Naive B cell (primary cell): Measurements from ENCODE around the gene SLC17A5. TPM values are rescaled to one million over a fixed set of nuclear protein-coding genes. Genes with fewer than 3 reads are reported as not detected.
A peak's percentile ranks its signal among the peaks of the same experiment; 100 is the strongest.
"Not testable (repeated sequence)": the region's sequence is repeated elsewhere in the genome, so short reads cannot be mapped to it uniquely, and the experiment has no call there.

Source experiments
- ATAC-seq, 2 donors: fragments of 150-1000 bp; cut with Tn5 transposase; 2 replicates each; pipeline ENCODE4 v1.10.0; 2021; ENCODE audit warnings: low read depth in 2 of 2, mild to moderate bottlenecking in 2 of 2, moderate library complexity in 2 of 2
- DNase-seq: peaks from one replicate; pipeline ENCODE4 v3.0.0; 2022
- H3K27ac Mint-ChIP-seq, 6 donors: one replicate each; pipeline ENCODE4 v1.8.0; 2020 to 2022; ENCODE audit warnings: mild to moderate bottlenecking in 6 of 6, mixed read lengths in 6 of 6, moderate library complexity in 5 of 6, inconsistent platforms in 2 of 6
- H3K27me3 Mint-ChIP-seq, 3 donors: one replicate each; pipeline ENCODE4 v1.8.0; 2021 to 2022; ENCODE audit warnings: mixed read lengths in 3 of 3, mild to moderate bottlenecking in 1 of 3
- H3K36me3 Mint-ChIP-seq, 2 donors: one replicate each; pipeline ENCODE4 v1.8.0; 2020 to 2022; ENCODE audit warnings: mixed read lengths in 2 of 2, inconsistent platforms in 1 of 2, mild to moderate bottlenecking in 1 of 2
- H3K4me1 Mint-ChIP-seq, 3 donors: one replicate each; pipeline ENCODE4 v1.8.0; 2020 to 2022; ENCODE audit warnings: mixed read lengths in 3 of 3, inconsistent platforms in 1 of 3, mild to moderate bottlenecking in 1 of 3, moderate library complexity in 1 of 3
- H3K4me3 Mint-ChIP-seq, 8 donors: one replicate each; pipeline ENCODE4 v1.8.0; 2020 to 2022; ENCODE audit warnings: mild to moderate bottlenecking in 8 of 8, mixed read lengths in 8 of 8, moderate library complexity in 8 of 8, inconsistent platforms in 2 of 8
- H3K9me3 Mint-ChIP-seq, 7 donors: one replicate each; pipeline ENCODE4 v1.8.0; 2020 to 2022; ENCODE audit warnings: mixed read lengths in 7 of 7, mild to moderate bottlenecking in 5 of 7, inconsistent platforms in 2 of 7, moderate library complexity in 1 of 7
- polyA plus RNA-seq, 6 donors: library from polyadenylated mRNA; unstranded; fragments of 300-500 nt; fragmentation: Illumina TruSeq; gene quantifications; one replicate each; pipeline ENCODE4 v1.2.3, GENCODE V29; 2021; ENCODE audit warnings: low read depth in 6 of 6

Gene SLC17A5
- polyA plus RNA-seq, 6 donors from 2014 or later = 0.40 to 6.0 (median 5.6) TPM

- no peak for DNase-seq
- ATAC-seq = no peak
- Mint-ChIP-seq H3K27ac (no peak overlapping the region), H3K27me3 (peaks cover 2 to 7% (median 5%) of the 10 kb centered on the region in 3 donors), H3K4me1 (peaks cover 0 to 2% (median 0%) of the 10 kb centered on the region in 3 donors), H3K36me3 (peaks cover 0 to 9% of the 10 kb centered on the region in 2 donors), H3K9me3 (peaks cover 0 to 30% (median 18%) of the 10 kb centered on the region in 7 donors), H3K4me3 (no peak overlapping the region)
These were observed 26.6 kb upstream of the SLC17A5 start for GRCh38 chr6:73680289-73680918.

DNA sequence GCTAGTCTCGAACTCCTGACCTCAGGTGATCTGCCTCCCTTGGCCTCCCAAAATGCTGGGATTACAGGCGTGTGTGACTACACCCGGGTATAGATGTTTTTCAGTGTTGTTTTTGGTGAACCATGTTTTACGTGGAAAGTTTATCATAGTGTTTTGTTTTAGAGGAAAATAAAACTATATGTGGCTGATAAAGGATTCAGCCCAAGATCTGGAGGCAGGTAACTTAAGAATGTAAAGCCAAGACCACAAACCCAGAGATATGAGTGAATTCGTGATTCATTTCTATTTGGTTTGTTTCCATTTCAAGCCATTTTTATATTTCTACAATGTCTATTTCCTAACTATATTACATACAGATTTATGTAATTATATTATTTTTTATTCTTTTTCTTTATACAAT lies 26.1 kb upstream of the SLC17A5 start:
- not testable (repeated sequence) for H3K36me3 Mint-ChIP-seq, ATAC-seq, H3K27ac Mint-ChIP-seq, H3K27me3 Mint-ChIP-seq, H3K4me3 Mint-ChIP-seq, DNase-seq, H3K4me1 Mint-ChIP-seq
- H3K9me3 Mint-ChIP-seq = peaks cover 0 to 30% (median 16%) of the 10 kb centered on the region in 7 donors

GRCh38 chr6:73679009-73679408 lies 25.2 kb upstream of the SLC17A5 start:
- Mint-ChIP-seq H3K27ac (no peak overlapping the region), H3K4me1 (peaks cover 0 to 4% (median 0%) of the 10 kb centered on the region in 3 donors), H3K9me3 (peaks cover 0 to 22% (median 13%) of the 10 kb centered on the region in 7 donors), H3K36me3 (peaks cover 0 to 9% of the 10 kb centered on the region in 2 donors), H3K4me3 (no peak overlapping the region), H3K27me3 (peaks cover 4 to 7% (median 5%) of the 10 kb centered on the region in 3 donors)
- DNase-seq (no peak), ATAC-seq (no peak)

GRCh38 chr6:73675466-73676098 lies 21.8 kb upstream of the SLC17A5 start:
- DNase-seq = peak; percentile 49
- Mint-ChIP-seq H3K4me3 (no peak overlapping the region), H3K27me3 (peaks cover 0 to 11% (median 9%) of the 10 kb centered on the region in 3 donors), H3K27ac (peak overlapping the region in 1 of 6 donors; percentile 62), H3K4me1 (peaks cover 0 to 4% (median 0%) of the 10 kb centered on the region in 3 donors), H3K9me3 (no peaks in the 10 kb centered on the region), H3K36me3 (no peaks in the 10 kb centered on the region)
- peak; percentile 58 to 73 for ATAC-seq

DNA sequence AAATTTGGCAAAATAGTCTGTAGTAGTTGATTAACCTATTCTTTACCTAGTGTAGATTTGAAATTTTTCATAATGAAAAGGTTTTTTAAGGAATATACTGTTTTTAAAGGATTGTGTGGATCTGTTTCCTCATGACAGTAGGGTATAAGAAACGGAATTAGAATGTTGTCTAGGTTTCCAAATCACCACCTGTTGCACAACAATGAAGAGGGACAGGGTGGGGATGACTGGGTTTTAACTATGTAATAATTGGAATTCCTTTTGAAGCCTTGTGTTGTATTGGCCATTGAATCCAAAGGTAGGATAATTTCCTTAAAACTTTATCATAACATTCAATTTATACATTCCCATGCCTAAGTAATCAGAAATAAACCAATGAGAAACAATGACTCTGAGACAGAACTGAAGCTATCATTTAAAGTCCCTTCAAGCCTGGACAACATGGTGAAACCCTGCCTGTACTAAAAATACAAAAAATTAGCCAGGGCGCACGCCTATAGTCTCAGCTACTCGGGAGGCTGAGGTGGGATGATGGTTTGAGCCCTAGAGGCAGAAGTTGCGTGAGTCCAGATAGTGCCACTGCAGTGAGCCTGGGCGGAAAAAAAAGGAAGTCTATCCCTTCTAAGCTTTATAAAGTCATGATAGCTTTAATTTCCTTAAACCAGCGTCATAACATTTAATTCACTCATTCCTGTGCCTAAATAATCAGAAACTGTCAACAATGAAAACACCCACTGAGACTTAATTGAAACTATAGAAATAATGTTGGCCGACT lies 18.3 kb upstream of the SLC17A5 start:
- DNase-seq (no peak), ATAC-seq (no peak)
- Mint-ChIP-seq H3K36me3 (no peaks in the 10 kb centered on the region), H3K27ac (no peak overlapping the region), H3K4me1 (peaks cover 0 to 4% (median 0%) of the 10 kb centered on the region in 3 donors), H3K9me3 (no peaks in the 10 kb centered on the region), H3K27me3 (peaks cover 7 to 17% (median 16%) of the 10 kb centered on the region in 3 donors), H3K4me3 (no peak overlapping the region)

DNA sequence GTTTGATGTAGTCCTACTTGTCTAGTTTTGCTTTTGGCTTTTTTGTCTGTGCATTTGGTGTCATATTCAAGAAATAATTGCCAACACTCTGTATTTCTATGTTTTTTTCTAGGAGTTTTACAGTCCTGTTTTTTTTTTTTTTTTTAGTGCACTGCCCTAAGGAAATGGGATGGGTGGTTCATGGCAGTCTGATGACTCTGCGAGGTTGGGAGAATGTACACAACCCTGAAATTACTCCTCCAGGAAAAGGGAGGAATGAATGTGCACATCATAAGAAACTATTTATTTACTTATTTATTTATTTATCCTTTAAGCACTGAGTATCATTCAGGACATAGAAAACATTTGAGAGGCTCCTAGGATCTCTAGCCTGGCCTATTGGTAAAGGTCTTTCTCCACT lies 15.2 kb upstream of the SLC17A5 start:
- peaks cover 12 to 27% (median 19%) of the 10 kb centered on the region in 3 donors for H3K27me3 Mint-ChIP-seq
- no peak overlapping the region for H3K4me3 Mint-ChIP-seq
- ATAC-seq (no peak), DNase-seq (no peak)
- H3K4me1 Mint-ChIP-seq = no peaks in the 10 kb centered on the region
- no peaks in the 10 kb centered on the region for H3K9me3 Mint-ChIP-seq
- no peak overlapping the region for H3K27ac Mint-ChIP-seq
- H3K36me3 Mint-ChIP-seq = no peaks in the 10 kb centered on the region

GRCh38 chr6:73667798-73668197 lies 14.0 kb upstream of the SLC17A5 start:
- Mint-ChIP-seq H3K4me1 (no peaks in the 10 kb centered on the region), H3K27ac (no peak overlapping the region), H3K9me3 (no peaks in the 10 kb centered on the region), H3K27me3 (peaks cover 12 to 27% (median 19%) of the 10 kb centered on the region in 3 donors), H3K36me3 (no peaks in the 10 kb centered on the region), H3K4me3 (no peak overlapping the region)
- DNase-seq (no peak), ATAC-seq (no peak)

- no peak overlapping the region for H3K27ac Mint-ChIP-seq
These were observed 12.6 kb upstream of the SLC17A5 start for GRCh38 chr6:73666393-73666792.

DNA sequence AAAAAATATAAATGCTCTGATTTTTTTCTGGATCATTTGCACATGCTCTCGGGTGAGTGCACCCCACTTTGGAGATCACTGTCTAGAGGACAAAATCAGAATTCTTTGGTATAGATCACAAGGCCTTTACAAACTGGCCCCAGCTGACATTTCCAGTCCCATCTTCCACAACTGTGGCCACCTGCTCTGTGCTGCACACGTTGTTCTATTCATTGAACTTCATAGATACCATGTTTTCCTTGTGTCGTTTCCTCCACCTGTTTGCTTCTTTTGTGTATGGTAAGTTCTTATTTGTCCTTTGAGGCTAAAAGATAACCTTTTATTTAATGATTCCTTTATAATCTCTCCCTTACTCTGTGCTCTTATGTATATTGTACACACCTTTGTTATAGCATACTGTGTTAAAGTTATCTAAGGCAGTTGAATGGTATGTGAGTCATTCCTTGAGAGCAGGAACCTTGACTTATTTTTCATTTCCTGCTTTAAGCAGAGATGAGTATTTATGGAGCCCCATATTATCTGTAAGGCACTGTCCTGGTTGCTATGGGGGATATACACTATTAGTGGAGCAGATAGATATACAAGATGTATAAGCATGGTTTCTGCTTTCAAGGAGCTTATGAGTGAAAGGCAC lies 12.0 kb upstream of the SLC17A5 start:
- Mint-ChIP-seq H3K36me3 (no peaks in the 10 kb centered on the region), H3K4me3 (no peak overlapping the region), H3K27me3 (peaks cover 10 to 27% (median 12%) of the 10 kb centered on the region in 3 donors), H3K9me3 (no peaks in the 10 kb centered on the region), H3K27ac (no peak overlapping the region), H3K4me1 (no peaks in the 10 kb centered on the region)
- ATAC-seq = no peak
- no peak for DNase-seq

More at GRCh38 chr6:73666393-73666792, 12.6 kb upstream of the SLC17A5 start:
- Mint-ChIP-seq H3K4me1 (no peaks in the 10 kb centered on the region), H3K4me3 (no peak overlapping the region), H3K9me3 (no peaks in the 10 kb centered on the region), H3K36me3 (no peaks in the 10 kb centered on the region), H3K27me3 (peaks cover 12 to 27% (median 16%) of the 10 kb centered on the region in 3 donors)
- ATAC-seq (no peak), DNase-seq (no peak)

GRCh38 chr6:73664701-73665100 lies 10.9 kb upstream of the SLC17A5 start:
- Mint-ChIP-seq H3K9me3 (no peaks in the 10 kb centered on the region), H3K4me3 (no peak overlapping the region), H3K4me1 (no peaks in the 10 kb centered on the region), H3K27me3 (peaks cover 0 to 21% (median 8%) of the 10 kb centered on the region in 3 donors), H3K27ac (no peak overlapping the region), H3K36me3 (no peaks in the 10 kb centered on the region)
- ATAC-seq (no peak), DNase-seq (no peak)

DNA sequence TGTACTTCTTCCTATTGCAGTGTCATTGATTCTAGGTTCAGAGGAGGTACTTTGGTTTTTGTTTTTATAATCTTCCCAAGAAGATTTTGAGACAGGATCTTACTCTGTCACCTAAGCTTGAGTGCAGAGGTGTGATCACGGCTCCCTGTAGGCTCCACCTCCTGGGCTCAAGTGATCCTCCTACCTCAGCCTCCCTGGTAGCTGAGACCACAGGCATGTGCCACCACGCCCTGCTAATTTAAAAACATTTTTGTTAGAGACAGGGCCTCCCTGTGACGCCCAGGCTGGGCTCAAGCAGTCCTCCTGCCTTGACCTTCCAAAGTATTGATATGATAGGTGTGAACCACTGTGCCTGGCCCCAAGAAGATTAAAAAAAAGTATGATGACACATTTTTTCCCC lies 3.4 kb upstream of the SLC17A5 start:
- Mint-ChIP-seq H3K4me3 (peak overlapping the region in 1 of 8 donors; percentile 58), H3K36me3 (no peaks in the 10 kb centered on the region), H3K27ac (peak overlapping the region in 1 of 6 donors; percentile 11), H3K4me1 (peaks cover 9 to 15% (median 13%) of the 10 kb centered on the region in 3 donors), H3K27me3 (no peaks in the 10 kb centered on the region), H3K9me3 (no peaks in the 10 kb centered on the region)
- DNase-seq (no peak), ATAC-seq (no peak)

GRCh38 chr6:73656531-73657145 lies 2.8 kb upstream of the SLC17A5 start:
- H3K4me1 Mint-ChIP-seq = peaks cover 9 to 15% (median 13%) of the 10 kb centered on the region in 3 donors
- ATAC-seq (no peak), DNase-seq (no peak)
- no peaks in the 10 kb centered on the region for H3K9me3 Mint-ChIP-seq
- no peak overlapping the region for H3K27ac Mint-ChIP-seq
- H3K27me3 Mint-ChIP-seq = no peaks in the 10 kb centered on the region
- H3K36me3 Mint-ChIP-seq = no peaks in the 10 kb centered on the region
- peak overlapping the region in 1 of 8 donors; percentile 58 for H3K4me3 Mint-ChIP-seq
